Suppressor macrophage (primary cell): ENCODE data around the gene KAZN.

Experiments
- DNase-seq, 4 experiments: peaks; one replicate each; pipeline ENCODE4 v3.0.0-alpha.2; 2020 to 2022

Gene KAZN

DNA sequence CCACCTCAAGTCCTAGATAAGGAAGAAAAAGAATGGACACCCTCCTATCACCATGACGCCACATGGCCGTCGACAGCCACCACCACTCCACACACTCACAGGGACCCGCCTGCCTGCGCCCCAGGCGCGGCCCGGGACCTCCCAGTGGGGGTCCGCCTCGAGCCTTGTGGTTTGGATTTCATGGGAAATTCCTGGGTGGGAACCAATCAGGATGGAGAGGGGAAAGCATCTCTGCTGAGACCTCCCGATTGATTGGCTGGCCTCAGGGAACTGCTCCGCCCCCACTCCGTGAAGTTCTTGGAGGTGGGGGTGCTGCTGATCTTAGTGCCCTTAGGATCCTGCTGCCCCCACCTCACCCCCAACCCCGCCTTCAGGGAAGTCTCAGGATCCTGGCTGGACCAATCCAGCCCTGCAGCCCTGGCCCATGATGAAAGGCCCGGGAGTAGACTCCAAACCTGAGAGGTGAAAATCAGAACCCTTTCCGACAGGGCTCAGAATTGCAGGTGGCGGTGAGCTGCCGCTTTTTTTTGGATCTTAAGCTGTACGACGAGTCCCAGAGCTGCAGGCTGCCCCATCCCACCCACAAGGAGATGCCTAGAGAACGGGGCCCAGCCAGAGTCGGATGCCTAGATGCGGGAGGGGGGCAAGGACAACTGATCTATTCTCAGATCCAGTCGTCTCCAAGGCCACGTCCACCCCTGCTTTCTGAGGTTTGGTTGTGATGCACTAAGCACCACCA is 526.0 kb downstream of the KAZN start:
- no peak for DNase-seq

DNA sequence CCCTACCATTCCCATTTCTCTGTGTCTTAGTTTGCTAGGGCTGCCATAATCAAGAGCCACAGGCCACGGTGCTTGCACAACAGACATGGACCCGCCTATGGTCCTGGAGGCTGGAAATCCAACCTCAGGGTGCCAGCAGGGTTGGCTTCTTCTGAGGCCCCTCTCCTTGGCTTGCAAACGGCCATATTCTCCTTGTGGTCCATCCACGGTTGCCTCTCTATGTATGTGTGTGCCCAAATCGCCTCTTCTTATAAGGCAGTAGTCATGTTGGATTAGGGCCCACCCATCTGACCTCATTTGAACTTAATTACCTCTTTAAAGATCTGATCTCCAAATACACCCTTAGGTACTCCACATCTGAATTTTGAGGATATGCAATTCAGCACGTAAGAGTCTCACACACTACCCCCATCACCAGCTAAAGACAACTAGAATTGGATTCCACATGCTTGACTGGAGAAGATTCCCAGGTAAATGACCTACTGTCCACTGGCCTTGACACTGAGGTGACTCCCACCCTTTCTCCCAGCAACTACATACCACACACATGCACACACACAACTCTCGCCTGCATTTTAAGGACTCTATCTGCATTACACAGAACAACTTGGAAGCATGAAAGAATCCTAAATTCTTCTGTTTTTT is 526.7 kb downstream of the KAZN start:
- DNase-seq = no peak

DNA sequence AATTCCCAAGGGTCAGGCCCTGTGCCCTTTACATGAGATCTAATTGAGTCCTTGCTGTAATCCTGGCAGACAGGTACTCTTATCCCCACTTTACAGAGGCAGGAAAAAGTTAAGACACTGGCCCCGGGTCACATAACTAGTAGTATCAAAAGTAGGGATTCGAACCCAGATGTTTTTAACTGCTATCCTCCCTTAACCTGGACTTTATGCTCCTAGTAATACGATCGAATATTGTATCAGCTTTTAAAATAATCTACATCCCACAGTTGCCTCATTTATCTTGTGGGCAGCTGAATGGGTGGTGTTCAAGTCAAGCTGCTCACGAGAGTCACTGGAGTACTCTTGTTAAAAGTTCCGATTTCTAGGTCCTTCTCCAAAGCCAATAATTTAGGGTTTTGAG is 529.6 kb downstream of the KAZN start:
- DNase-seq = no peak

DNA sequence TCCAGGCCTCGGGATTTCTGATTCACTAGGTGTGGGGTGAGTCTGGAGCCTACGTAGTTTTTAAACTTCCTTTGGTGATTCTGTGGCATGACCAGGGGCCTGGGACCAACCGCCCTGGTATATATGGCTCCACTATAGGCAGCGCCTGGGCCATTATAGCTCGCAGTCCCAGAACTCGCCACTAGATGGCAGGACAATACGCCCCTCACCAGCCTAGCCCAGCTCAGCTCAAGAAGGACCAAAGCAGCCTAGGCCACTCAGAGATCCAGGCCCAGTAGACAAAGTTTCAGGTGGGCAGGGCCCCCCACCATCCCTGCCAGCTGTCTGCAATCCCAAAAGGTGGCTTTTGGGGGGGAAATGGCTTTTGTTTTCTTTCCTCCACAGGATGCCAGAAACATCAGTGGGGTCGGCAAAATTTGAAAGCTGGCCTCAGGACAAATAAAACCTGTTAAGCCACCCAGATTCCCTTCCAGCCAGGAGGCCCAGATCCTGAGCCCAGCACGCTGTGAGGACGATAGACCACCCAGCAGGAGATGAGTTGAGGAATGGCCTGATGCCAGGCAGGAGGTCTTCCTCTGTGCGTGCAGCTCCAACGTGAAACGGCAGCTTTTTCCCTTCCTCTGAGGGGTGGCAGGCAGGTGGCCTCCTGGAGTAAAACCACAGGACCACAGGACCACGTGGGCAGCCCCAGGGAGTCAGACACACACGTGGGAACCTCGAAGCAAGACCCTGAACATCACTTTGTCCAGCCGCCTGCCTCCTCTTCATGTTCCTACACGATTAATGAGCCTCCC is 530.2 kb downstream of the KAZN start:
- DNase-seq = peak; percentile 82 to 93 (median 88)

DNA sequence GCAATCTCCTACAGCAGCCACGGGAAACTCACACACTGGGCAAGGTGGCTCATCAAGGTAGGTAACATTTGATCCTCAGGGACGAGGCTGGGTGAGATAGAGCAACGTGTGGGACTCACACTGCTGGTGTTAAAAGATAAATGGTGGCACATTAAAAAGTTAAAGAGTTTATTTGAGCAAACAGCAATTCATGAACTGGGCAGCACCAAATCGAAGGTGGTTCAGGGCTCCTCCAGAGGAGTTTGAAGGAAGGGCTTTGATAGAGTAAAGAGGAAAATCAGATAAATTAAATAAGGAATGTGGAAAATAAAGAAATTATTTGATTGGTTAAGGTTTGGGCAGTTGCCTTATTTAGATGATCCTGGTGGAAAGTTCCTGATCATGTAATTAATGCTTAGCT is 531.5 kb downstream of the KAZN start:
- no peak for DNase-seq

DNA sequence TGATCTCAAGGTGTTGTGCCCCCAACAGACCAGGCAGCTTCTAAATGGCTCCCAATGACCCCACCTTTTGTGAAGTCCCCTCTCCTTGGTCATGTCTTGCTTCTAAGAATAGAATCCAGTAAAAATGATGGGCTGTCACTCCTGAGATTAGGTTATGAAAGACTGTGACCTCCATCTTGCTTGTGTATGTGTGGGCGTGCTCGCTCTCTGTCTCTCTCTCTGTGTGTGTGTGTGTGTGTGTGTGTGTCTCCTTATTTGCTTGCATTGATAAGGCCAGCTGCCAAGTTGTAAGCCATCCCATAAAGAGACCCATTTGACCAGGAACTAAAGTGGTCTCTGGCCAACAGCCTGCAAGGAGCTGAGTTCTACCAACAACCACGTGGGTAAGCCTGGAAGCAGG is 532.1 kb downstream of the KAZN start:
- no peak for DNase-seq

DNA sequence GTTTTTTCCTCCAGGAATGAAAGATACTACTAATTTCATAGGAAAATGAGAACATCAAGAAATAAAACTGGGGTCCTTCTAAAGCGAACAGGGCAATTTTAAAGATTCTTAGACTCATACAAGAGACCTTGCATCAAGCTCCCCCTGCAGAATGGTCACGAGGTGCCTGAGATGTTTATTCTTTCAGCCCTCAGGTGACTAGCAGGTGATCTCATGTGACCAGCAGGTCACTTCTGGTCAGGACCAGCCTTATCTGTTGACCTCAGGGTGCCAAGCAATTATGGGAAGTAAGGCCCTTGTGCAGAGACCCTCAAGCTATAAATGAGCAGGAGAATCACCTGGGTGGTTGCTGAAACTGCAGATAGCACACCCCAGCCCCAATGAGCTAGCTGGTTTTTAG is 534.5 kb downstream of the KAZN start:
- DNase-seq = no peak

DNA sequence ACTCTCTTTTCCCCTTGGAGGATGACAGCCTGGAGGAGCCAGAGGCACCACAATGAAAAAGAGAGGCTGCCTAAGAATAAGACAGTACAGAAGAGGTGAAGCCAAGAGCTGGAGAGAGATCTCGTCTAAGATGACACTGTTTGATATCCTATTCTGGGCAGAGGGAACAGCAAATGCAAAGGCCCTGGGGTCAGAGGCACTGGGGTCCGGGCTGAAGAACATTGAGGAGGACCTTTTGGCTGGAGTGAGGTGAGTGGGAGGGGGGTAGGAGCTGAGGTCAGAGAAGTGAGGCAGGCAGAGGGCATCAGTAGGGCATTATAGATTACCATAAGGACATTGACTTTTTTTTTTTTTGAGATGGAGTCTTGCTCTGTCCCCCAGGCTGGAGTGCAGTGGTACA is 535.8 kb downstream of the KAZN start:
- no peak for DNase-seq

DNA sequence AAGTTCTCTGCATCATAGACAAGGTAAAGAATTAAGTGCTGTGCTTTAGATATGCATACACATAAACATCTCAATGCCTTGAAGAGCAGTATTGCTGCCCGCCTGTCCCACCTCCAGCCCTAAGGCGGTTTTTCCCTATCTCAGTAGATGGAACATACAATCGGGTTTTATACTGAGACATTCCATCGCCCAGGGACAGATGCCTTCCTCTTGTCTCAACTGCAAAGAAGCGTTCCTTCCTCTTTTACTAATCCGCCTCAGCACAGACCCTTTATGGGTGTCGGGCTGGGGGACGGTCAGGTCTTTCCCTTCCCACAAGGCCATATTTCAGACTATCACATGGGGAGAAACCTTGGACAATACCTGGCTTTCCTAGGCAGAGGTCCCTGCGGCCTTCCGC is 537.1 kb downstream of the KAZN start:
- DNase-seq = peak in 3 of 4 experiments; percentile 46 to 47 (median 46)

DNA sequence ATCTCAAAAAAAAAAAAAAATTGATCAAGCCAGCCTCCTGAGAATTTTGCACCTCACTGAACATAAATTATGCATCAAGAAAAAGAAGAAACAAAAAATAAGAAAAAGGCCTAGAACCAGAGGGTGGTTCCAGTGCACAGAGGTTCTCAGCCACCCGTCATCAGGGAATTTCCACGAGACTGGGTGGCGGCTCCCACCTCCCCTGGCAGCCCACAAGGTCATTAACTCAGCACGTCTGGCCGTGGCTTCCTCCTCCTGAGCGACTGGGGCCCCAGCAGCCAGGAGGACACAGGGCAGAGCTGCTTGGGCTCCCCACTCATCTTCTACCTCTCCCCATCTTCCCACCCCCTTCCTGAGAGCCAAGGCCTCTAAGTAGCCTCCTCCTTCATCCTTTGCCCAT is 539.3 kb downstream of the KAZN start:
- DNase-seq = peak; percentile 73 to 90 (median 85)

DNA sequence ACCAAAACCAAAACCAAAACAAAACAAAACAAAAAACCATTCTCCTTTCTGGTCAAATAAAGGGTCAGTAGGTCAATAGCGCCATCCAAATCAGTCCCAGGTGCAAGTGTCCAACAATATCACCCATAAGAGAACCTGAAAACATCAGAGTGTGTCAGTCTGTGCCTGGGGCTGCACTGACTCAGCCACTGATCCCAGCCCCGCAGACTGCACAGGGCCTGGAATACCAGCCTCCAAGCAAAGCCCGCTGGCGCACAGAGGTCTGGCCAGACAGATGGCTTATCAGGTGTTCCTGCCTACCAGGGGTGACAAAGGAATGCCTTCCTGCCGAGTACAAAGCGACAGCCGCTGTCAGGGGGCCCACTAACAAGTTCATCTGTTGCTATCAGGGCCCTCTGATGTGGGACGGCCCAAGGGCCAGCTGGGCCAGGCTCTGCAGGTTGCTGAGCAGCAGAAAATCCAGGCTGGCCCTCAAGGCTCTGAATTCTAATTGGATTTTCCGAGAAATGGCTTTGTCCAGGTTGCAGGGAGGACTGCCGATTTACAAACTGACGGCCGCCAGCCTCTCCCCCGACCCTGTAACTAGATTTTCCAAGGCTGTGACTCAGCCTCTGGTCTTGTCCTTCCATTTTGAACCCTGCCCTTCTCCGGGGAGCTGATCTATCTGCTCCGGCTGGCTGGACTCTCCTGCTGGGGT is 541.3 kb downstream of the KAZN start:
- DNase-seq = no peak

DNA sequence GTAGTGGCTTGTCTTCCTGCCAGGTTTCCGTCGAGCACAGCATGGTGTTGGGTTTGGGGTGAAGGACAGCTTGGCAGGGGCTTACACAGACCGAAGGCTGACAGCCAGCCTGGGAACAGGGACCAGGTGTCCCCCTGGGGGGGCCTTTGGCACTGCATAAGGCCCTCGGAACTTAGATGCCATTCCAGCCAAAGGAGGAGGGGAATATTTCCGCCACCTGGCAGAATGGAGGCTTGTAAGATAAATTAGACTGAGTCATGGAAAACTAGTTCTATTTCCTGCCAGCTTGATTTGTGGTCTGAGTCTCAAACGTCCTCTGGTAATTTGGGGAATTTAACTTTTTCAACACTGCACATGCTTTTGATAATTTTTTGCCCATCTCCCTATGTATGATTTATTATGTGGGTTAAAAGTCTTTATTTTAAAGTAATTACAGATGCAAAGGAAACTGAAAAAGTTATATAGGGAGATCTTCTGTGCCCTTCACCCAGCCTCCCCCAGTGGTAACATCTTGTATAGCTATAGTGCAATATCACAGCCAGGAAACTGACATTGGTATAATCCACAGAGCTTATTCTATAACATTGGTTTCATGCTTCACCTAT is 543.6 kb downstream of the KAZN start:
- peak; percentile 12 to 55 (median 47) for DNase-seq

DNA sequence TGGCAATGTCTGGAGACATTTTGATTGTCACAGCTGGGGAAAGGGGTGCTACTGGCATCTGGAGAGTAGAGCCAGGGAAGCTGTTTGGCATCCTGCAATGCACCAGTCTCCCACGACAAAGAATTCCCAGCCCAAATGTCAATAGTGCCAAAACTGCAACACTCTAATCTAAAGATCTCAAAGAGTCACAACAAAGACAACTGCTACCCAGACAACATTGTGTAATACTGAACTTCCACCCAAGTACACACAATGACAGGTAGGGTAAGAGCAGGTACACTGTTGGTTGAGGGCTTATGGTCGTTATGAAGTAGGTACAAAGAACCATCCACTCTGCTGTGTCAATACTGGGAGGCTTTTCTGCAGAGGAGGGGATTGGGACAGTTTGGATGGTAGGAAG is 546.8 kb downstream of the KAZN start:
- DNase-seq = no peak

DNA sequence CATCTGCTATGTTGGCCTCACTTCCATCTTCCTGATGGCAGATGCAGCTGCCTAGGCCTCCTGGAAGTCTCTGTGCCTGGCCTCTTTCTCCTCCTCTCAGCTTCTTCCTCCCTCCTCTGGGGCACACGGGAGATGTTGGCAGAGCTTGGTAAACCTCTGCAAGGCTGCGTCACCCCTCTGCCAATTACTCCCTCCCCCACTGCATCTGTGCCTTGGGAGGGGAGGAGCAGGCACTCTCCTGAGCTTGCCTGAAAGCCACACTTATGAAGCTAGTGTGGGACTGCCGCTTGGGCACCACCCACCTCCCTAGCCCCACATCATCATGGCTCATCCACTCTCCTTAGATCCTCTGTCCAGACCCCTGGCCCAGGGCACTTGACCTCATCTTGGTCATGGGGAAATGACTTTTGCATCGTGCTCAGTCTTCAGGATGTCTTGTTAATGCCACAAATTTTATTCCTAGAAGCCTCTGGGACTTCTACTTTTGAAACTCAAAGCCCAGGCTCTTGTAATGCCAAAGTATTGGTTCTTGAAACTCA is 547.7 kb downstream of the KAZN start:
- DNase-seq = peak in 3 of 4 experiments; percentile 29 to 72 (median 38)

DNA sequence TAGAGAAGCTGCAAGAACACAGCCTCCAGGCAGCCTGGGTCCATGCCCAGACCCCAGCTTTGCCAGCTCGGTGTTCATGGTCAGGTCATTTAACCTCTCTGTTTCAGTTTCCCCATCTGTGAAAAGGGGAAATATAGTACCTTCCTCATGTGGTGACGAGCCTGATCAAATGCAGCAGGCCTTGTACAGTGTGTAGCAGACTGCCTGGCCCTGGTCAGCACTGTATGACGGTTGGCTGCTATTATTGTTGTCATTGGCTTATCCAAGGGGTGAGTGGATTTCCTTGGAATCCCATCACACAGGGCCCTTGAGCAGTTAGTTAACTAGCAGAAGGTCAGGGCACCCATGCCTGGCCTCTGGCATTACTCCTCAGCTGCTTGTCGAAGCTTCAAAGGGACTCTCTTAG is 548.5 kb downstream of the KAZN start:
- DNase-seq = peak; percentile 54 to 72 (median 63)

DNA sequence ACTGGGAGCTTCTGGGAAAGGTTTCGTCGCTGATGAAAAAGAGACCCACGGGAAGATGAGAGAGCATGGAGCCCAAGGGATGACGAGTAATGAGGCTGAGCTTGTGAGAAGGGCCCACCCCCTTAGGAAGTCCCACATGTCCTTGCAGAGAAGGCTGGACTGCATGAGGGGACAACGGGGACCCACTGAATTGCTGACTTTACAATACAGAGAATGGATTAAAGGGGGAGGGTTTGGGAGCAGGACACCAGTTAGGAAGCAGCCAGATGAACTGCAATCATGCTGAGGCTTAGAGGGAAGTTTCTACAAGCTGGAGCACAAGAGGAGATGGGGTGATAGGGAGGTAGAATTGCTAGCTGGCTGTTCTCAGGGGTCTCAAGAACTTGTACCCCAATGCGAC is 549.5 kb downstream of the KAZN start:
- no peak for DNase-seq

DNA sequence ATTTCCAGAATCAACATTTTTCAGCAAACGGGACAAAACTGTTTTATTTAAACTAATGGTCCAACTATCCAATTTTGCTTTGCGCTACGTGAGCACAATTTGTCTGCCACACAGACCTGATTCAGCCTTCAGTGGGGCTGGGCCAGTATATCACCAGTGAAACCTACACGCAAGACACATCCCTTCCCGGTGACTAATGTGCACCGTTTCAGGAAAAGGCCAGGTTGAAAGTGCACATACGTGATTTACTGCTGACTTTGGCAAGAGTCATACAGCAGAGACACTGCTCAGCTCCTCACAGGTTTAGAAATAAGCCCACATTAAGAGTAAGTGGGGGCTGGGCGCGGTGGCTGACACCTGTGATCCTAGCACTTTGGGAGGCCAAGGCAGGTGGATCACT is 550.0 kb downstream of the KAZN start:
- no peak for DNase-seq

DNA sequence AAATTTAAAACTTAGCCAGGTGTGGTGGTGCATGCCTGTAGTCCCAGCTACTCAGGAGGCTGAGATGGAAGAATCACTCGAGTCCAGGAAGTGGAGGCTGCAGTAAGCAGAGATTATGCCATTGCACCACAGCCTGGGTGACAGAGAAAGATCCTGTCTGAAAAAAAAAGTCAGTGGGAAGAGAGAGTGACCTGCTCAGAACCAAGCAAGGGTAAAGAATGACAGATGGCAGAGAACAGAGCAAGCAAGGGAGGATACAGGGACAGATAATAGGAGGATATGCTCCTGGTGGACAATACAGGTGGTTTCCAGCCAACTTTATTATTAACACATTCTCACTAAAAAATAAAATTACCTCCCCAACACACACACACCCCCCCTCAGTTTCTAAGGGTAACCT is 550.5 kb downstream of the KAZN start:
- peak in 2 of 4 experiments; percentile 37 to 44 for DNase-seq

DNA sequence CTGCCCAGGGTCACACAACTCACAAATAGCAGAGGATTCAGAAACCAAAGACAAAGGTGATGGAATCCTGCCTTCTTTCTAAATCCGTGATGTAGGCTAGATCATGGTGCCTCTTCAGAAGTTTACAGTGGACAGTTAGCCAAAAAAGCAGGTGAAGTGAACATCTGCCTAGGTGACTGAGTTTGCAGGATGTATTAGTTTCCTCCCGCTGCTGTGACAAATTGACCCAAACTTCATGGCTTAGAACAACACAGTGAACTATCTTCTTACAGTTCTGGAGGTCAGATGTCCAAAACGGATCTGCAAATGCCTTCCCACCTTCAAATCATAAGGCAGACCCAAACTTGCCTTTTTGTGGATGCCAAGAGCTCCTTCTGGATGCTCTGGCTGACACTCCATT is 551.9 kb downstream of the KAZN start:
- no peak for DNase-seq

DNA sequence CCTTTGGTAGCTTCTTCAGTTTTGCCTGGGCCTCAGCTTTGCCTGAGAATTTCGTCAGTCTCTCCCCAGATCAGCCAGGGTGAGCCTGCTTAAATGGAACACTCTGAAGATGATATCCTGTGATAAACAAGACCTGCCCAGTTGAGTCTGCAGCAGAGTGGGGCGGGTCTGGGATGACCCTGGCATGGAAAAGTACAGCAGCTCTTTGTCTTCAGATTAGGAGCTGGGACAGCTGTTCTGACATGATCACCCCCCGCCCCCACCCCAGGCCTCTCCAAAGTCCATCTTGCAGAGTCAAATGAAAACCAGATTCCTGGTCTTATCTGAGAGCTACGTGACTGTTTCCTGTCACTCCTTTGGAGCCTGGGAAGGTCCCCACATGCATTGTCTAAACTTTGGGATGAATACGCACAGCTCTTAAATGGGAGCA is 552.9 kb downstream of the KAZN start:
- no peak for DNase-seq

DNA sequence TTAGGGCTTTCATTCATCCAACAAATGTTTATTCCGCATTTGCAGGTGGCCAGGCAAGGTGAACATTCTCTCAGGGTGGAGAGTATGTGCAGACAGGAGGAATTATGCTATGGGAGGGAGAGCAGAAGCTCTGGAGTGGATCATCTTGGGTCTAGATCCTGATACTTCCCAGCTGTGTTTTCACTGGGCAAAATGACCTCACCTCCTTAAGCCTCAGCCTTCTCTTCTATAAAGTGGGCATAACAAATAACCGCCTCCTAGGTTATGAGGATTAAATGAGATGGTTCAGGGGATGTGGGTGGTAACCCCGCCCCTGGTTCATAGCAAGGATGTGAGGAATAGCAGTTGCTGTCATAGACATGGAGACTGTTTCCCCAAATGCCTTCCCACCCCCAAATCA is 553.4 kb downstream of the KAZN start:
- DNase-seq = no peak
